Lower leg skin (tissue), 3 donors: ENCODE data around the gene CIAO2B.

ENCODE experiments used
- CTCF ChIP-seq, 3 donors: fragments of 450-650 bp; IDR thresholded peaks; one replicate each; pipeline ENCODE4 v1.5.1; 2016; ENCODE audit warnings: antibody characterized with exemption in 3 of 3, mild to moderate bottlenecking in 3 of 3, moderate library complexity in 2 of 3
- POLR2A ChIP-seq, 2 donors: fragments of 450-650 bp; IDR thresholded peaks; one replicate each; pipeline ENCODE4 v1.6.1; 2016 to 2017; ENCODE audit warnings: antibody characterized with exemption in 2 of 2, mild to moderate bottlenecking in 1 of 2, moderate library complexity in 1 of 2

- no peak for TF ChIP-seq CTCF (IDR thresholded peaks at IDR 0.05)
- TF ChIP-seq POLR2A (IDR thresholded peaks at IDR 0.05), result no peak
Observed at GRCh38 chr16:66973716-66974115, 39.5 kb upstream of the CIAO2B start.
